HFF-Myc (cell line): ENCODE data around the gene DHX34.

ENCODE experiments used
- DNase-seq: peaks from one replicate; pipeline ENCODE4 v3.0.0-alpha.2; 2011; ENCODE audit warnings: low read depth; ENCODE audit errors: extremely low read depth
- H3K4me3 ChIP-seq: replicated peaks from 2 replicates; pipeline ENCODE4 v1.5.1; 2011; ENCODE audit warnings: low read depth, mild to moderate bottlenecking, control low read depth, low read length
- TF ChIP-seq, protein P1 (sequence below): IDR thresholded peaks from 2 replicates; pipeline ENCODE4 v1.5.1; 2012; ENCODE audit warnings: mild to moderate bottlenecking, low read depth, low read length, control low read depth; ENCODE audit errors: missing control alignments

Gene DHX34

DNA sequence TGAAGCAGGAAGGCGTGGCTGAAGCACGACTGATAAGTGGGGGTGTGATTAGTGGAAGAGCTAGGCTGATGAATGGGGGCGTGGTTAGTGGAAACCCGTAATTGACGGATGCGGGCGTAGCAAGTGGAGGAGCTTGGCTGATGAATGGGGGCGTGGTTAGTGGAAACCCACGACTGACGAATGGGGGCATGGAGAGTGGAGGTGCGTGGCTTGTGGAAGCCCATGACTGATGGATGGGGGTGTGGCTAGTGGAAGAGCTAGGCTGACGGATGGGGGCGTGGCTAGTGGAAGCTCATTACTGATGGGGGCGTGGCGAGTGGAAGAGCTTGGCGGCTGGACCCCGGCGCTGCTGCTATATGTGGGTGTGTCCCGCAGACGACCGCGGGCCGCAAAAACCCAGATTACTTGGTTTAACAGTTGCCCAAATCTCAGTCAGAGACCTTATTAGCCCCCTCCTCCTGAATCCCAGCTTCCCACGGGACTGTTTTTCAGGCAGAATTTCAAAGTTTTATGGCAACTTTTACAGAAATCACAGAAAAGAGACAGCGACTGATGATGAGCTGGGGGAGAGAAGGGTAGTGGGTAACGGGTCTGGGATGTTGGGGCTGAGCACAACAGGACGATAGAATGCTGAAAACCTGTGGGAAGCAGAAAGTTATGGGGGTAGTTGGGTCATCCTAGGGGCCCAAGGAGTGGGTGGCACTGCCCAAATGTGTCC, 79.2 kb downstream of the DHX34 start:
- DNase-seq: peak; percentile 88
- peak overlapping the region; percentile 9; the same call in 1 of the 2 replicates for H3K4me3 ChIP-seq

DNA sequence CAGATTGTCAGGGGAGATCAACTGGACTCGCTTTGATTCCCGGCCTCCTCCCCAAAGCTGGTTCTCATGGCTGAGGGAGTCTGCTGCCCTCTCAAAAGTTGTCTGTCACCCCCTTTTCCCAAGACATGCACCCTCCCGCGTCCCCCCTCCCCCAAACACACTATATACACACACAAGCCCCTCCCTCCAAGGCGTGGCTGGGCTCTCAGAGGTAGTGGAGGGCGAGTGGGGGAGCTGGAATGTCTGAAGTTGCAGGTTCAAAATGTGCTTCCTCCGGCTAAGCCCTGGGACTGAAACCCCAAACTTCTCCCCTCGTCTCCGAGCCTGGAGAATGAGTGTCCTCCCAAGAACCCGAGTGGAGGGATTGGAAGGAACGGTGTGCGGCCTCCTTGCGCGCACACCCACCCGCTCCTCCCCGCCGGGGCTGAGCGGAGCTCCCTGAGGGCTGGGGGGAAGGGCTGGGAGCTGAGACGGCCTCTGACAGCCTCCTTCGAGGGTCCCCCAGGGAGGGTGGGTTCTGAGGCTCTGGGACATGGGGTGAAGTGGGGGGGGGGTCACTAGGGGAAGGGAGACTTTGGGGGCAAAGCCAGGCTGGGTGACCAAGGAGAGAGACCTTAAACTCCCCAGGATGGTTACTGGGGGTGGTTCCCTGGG, 80.2 kb downstream of the DHX34 start:
- TF ChIP-seq, protein P1, sequence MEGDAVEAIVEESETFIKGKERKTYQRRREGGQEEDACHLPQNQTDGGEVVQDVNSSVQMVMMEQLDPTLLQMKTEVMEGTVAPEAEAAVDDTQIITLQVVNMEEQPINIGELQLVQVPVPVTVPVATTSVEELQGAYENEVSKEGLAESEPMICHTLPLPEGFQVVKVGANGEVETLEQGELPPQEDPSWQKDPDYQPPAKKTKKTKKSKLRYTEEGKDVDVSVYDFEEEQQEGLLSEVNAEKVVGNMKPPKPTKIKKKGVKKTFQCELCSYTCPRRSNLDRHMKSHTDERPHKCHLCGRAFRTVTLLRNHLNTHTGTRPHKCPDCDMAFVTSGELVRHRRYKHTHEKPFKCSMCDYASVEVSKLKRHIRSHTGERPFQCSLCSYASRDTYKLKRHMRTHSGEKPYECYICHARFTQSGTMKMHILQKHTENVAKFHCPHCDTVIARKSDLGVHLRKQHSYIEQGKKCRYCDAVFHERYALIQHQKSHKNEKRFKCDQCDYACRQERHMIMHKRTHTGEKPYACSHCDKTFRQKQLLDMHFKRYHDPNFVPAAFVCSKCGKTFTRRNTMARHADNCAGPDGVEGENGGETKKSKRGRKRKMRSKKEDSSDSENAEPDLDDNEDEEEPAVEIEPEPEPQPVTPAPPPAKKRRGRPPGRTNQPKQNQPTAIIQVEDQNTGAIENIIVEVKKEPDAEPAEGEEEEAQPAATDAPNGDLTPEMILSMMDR: no peak
- DNase-seq: no peak
- no peak overlapping the region for H3K4me3 ChIP-seq

More for the DNA sequence above, 79.2 kb downstream of the DHX34 start:
- TF ChIP-seq, protein P1: no peak

DNA sequence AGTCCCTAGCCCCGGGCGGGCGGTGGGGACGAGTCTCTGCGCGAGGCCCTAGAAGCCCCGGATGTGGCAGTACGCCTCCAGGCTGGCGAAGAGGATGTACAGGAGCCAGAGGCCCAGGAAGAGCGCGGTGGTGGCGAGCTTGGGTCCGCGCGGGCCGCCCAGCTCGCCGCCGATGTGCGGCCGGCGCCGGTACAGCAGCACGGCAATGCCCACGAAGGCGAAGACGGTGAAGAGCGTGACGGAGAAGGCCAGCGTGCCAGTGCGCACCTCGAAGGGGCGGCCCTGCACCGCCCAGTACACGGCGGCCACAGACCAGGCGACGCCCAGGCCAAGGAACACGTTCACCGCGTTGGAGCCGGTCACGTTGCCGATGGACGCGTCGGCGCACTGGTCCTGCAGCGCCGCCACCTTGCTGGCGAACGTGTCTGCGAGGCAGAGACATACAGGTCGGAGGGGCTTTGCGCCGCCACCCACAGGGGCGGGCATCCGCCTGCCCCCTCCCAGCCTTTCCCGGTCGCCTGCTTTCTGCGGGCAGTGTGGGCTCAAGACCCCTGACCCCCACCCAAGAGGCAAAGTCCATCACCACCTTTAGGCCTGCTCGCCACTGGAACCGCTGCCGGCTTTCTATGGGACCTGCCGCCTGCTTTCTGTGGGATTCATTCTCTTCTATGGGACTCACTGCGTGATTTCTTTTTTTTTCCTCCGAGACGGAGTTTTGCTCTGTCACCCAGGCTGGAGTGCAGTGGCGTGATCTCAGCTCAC, 81.1 kb downstream of the DHX34 start:
- TF ChIP-seq, protein P1: peak; percentile 9
- DNase-seq: no peak
- no peak overlapping the region for H3K4me3 ChIP-seq

DNA sequence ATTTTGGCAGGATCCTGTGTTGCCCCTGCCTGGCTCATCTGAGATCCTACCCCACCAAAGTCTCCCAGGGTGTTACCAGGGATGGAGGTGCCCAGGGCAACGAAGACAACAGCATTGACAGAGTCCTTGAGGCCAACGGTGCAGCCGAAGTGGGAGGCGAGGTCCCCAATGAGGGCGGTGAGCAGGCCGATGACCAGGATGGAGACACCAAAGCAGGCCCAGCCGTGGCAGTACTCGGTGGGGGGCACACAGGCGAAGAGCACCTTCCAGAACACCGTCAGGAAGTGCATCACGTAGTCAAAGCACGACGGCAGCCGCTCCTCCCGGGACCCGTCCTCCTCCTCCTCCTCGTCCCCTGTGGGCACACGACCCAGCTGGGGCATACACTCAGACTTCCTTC, 83.0 kb downstream of the DHX34 start:
- H3K4me3 ChIP-seq: no peak overlapping the region
- TF ChIP-seq, protein P1: no peak
- DNase-seq: no peak
